ENCODE measurements around the gene SLC48A1. TPM values are rescaled to one million over a fixed set of nuclear protein-coding genes. Genes with fewer than 3 reads are reported as not detected.

Gene SLC48A1
- total and polyA plus RNA-seq, 2 donors (not counting 1 experiment from before 2014, with no cell fraction given): 9.0 to 18.7 TPM

DNA sequence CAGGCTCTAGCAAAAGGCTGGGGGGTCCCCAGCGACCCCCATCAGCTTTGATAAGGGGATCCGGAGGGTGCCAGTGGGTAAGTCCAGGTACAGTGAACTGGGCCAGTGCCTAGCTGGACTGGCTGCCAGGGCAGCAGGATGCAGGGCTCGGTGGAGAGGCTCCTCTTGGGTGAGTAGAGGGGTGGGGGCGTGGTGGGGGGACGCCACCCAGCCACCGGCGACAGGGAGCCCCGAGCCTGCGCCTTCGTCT, 14.5 kb upstream of the SLC48A1 start:
- H3K9ac ChIP-seq (ENCODE audit: insufficient read depth, low read length): no peak overlapping the region
- H3K27ac ChIP-seq (ENCODE audit: insufficient read depth, low read length): no peak overlapping the region
- H3K4me1 ChIP-seq (ENCODE audit: control insufficient read depth, extremely low read depth, insufficient read depth, low read length): peaks cover 3% of the 10 kb centered on the region
- H4K20me1 ChIP-seq (ENCODE audit: control insufficient read depth, extremely low read depth, insufficient read depth, low read length): no peaks in the 10 kb centered on the region
- H2AFZ ChIP-seq (ENCODE audit: low read length): peak overlapping the region; percentile 5
- no peak for TF ChIP-seq EZH2 (IDR thresholded peaks at IDR 0.05; ENCODE audit: low read length, missing control alignments)
- TF ChIP-seq, protein P1, sequence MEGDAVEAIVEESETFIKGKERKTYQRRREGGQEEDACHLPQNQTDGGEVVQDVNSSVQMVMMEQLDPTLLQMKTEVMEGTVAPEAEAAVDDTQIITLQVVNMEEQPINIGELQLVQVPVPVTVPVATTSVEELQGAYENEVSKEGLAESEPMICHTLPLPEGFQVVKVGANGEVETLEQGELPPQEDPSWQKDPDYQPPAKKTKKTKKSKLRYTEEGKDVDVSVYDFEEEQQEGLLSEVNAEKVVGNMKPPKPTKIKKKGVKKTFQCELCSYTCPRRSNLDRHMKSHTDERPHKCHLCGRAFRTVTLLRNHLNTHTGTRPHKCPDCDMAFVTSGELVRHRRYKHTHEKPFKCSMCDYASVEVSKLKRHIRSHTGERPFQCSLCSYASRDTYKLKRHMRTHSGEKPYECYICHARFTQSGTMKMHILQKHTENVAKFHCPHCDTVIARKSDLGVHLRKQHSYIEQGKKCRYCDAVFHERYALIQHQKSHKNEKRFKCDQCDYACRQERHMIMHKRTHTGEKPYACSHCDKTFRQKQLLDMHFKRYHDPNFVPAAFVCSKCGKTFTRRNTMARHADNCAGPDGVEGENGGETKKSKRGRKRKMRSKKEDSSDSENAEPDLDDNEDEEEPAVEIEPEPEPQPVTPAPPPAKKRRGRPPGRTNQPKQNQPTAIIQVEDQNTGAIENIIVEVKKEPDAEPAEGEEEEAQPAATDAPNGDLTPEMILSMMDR (conservative IDR thresholded peaks at IDR 0.05 in 1 of 2, IDR thresholded peaks at IDR 0.05 in 1 of 2; ENCODE audit: low read depth in 1 of 2, low read length in 2 of 2): no peak
- H3K9me3 ChIP-seq (ENCODE audit: control insufficient read depth, insufficient read depth, low read depth, low read length): no peaks in the 10 kb centered on the region
- H3K36me3 ChIP-seq (ENCODE audit: control insufficient read depth, insufficient read depth, low read length): no peaks in the 10 kb centered on the region
- no peak for DNase-seq (ENCODE audit: low read depth in 2 of 2)
- H3K4me3 ChIP-seq (replicated peaks in 1 of 4; ENCODE audit: control extremely low read depth in 1 of 4, insufficient read depth in 1 of 4, low read depth in 3 of 4, low read length in 4 of 4): peak overlapping the region; percentile 50 to 73 (median 58)
- no peaks in the 10 kb centered on the region for H3K79me2 ChIP-seq (ENCODE audit: control insufficient read depth, insufficient read depth, low read length)
- H3K4me2 ChIP-seq (ENCODE audit: extremely low read depth, insufficient read depth, low read length): peak overlapping the region; percentile 79
- no peaks in the 10 kb centered on the region for H3K27me3 ChIP-seq (ENCODE audit: control insufficient read depth, insufficient read depth, low read length)

DNA sequence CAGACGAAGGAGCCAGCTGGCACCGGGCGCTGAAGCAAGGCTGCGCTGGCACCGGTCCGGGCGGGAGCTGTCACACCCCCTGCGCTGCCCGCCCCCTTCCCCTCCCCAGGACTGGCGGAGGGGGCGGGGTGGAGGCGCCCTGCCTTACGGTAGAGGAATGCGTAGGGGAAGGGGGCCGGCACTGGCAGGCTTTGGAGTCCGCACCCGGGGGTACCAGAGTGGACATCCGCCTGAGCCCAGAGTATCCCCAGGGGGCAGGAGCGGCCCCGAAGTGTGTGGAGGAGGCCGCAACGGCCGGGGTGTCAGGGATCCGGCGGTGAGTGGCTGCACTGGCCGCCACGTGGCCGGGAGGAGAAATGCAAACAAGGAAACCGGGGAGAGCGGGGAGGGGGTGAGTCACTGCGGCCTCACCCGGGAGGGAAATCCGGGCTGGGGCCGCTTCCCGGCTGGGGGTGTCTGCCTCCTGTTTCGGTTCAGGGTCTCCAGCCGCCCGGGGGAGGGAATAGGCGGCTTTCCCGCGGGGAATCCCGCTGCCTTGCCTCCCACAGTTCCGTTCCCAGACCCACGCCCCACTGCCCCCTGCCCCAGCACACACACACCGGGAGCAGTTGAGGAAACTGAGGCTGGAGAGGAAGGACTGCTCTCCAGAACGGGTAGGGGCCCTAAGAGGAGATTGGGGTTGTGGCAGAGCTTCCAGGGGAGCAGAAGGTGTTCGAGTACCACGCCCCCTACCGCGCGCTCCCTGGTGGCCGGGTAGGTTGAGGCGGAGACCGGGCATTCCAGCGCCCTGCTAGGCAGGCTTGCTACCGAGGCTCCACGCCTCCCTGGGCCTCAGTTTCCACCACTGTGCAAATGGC, 14.0 kb upstream of the SLC48A1 start, which contains the start of gene RAPGEF3:
TSS of gene RAPGEF3 (minus strand) at position 47 of the 857 bp plus-strand sequence. CDS start 324 bp downstream, outside the sequence.
- no peak for TF ChIP-seq EZH2 (IDR thresholded peaks at IDR 0.05; ENCODE audit: low read length, missing control alignments)
- TF ChIP-seq, protein P1 (conservative IDR thresholded peaks at IDR 0.05 in 1 of 2, IDR thresholded peaks at IDR 0.05 in 1 of 2; ENCODE audit: low read depth in 1 of 2, low read length in 2 of 2): peak; percentile 38 to 54
- Histone ChIP-seq H3K79me2 (ENCODE audit: control insufficient read depth, insufficient read depth, low read length) (no peaks in the 10 kb centered on the region), H3K4me1 (ENCODE audit: control insufficient read depth, extremely low read depth, insufficient read depth, low read length) (no peaks in the 10 kb centered on the region), H3K9me3 (ENCODE audit: control insufficient read depth, insufficient read depth, low read depth, low read length) (no peaks in the 10 kb centered on the region), H2AFZ (ENCODE audit: low read length) (peak within 1 kb of the TSS; percentile 73), H3K4me3 (replicated peaks in 1 of 4; ENCODE audit: control extremely low read depth in 1 of 4, insufficient read depth in 1 of 4, low read depth in 3 of 4, low read length in 4 of 4) (peak within 1 kb of the TSS; percentile 50 to 73 (median 58)), H3K27ac (ENCODE audit: insufficient read depth, low read length) (peak within 1 kb of the TSS; percentile 72), H3K4me2 (ENCODE audit: extremely low read depth, insufficient read depth, low read length) (peak within 1 kb of the TSS; percentile 79), H3K36me3 (ENCODE audit: control insufficient read depth, insufficient read depth, low read length) (no peaks in the 10 kb centered on the region), H3K27me3 (ENCODE audit: control insufficient read depth, insufficient read depth, low read length) (no peaks in the 10 kb centered on the region), H3K9ac (ENCODE audit: insufficient read depth, low read length) (peak within 1 kb of the TSS; percentile 69), H4K20me1 (ENCODE audit: control insufficient read depth, extremely low read depth, insufficient read depth, low read length) (no peaks in the 10 kb centered on the region)
- DNase-seq (ENCODE audit: low read depth in 2 of 2): peak; percentile 68 to 83

DNA sequence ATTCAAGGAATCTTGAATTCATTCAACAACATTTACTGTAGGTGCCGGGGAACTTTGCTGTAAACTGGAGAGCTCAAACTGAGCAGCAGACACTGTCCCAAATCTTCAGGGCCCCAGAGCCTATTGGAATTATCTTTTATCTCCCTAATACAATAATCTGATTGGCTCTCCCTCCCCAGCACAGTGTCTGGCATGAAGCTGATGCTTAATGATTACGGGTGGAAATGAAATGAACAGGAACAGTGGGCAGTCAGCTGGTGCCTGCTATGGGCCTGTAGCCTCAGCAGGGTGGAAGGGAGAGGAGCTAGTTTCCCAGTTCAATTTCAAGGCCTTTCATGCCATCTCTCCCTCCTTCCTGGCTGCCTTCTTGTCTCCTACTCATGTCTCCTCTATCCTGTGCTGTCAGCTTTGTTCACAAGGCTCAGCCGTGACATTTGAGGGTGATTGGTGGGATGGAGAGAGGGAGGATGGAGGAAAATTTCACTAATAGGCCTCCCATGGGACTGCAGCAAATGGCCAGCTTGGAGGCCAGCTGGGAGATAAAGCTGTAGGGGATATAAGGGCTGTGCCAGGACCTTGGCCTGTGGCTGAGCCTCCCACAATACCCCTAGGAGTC, 10.1 kb upstream of the SLC48A1 start:
- H3K4me1 ChIP-seq (ENCODE audit: control insufficient read depth, extremely low read depth, insufficient read depth, low read length): no peaks in the 10 kb centered on the region
- TF ChIP-seq, protein P1 (conservative IDR thresholded peaks at IDR 0.05 in 1 of 2, IDR thresholded peaks at IDR 0.05 in 1 of 2; ENCODE audit: low read depth in 1 of 2, low read length in 2 of 2): no peak
- no peak for TF ChIP-seq EZH2 (IDR thresholded peaks at IDR 0.05; ENCODE audit: low read length, missing control alignments)
- H3K79me2 ChIP-seq (ENCODE audit: control insufficient read depth, insufficient read depth, low read length): no peaks in the 10 kb centered on the region
- no peaks in the 10 kb centered on the region for H3K9me3 ChIP-seq (ENCODE audit: control insufficient read depth, insufficient read depth, low read depth, low read length)
- no peak overlapping the region for H3K27ac ChIP-seq (ENCODE audit: insufficient read depth, low read length)
- DNase-seq (ENCODE audit: low read depth in 2 of 2): no peak
- H3K4me2 ChIP-seq (ENCODE audit: extremely low read depth, insufficient read depth, low read length): no peak overlapping the region
- no peak overlapping the region for H3K9ac ChIP-seq (ENCODE audit: insufficient read depth, low read length)
- H2AFZ ChIP-seq (ENCODE audit: low read length): no peak overlapping the region
- H3K4me3 ChIP-seq (replicated peaks in 1 of 4; ENCODE audit: control extremely low read depth in 1 of 4, insufficient read depth in 1 of 4, low read depth in 3 of 4, low read length in 4 of 4): no peak overlapping the region
- no peaks in the 10 kb centered on the region for H4K20me1 ChIP-seq (ENCODE audit: control insufficient read depth, extremely low read depth, insufficient read depth, low read length)
- H3K36me3 ChIP-seq (ENCODE audit: control insufficient read depth, insufficient read depth, low read length): no peaks in the 10 kb centered on the region
- no peaks in the 10 kb centered on the region for H3K27me3 ChIP-seq (ENCODE audit: control insufficient read depth, insufficient read depth, low read length)
